Progenitor cell of endocrine pancreas (in vitro differentiated cells): ENCODE results near the gene EPN2. TPM values are rescaled to one million over a fixed set of nuclear protein-coding genes. Genes with fewer than 3 reads are reported as not detected.

Experiments used
- DNase-seq: peaks from one replicate; pipeline ENCODE4 v3.0.0; 2021; ENCODE audit warnings: low spot score; ENCODE audit not compliant: unreplicated experiment
- H3K27ac Mint-ChIP-seq: 2 replicates; pipeline ENCODE4 v1.8.0; 2021; ENCODE audit warnings: mild to moderate bottlenecking, moderate library complexity, mixed read lengths
- H3K27me3 Mint-ChIP-seq: 2 replicates; pipeline ENCODE4 v1.8.0; 2021; ENCODE audit warnings: mixed read lengths
- H3K36me3 Mint-ChIP-seq: 2 replicates; pipeline ENCODE4 v1.8.0; 2022; ENCODE audit warnings: mixed read lengths; ENCODE audit not compliant: insufficient read depth
- H3K4me1 Mint-ChIP-seq: 2 replicates; pipeline ENCODE4 v1.8.0; 2021; ENCODE audit warnings: low read depth, mixed read lengths
- H3K4me3 Mint-ChIP-seq: 2 replicates; pipeline ENCODE4 v1.8.0; 2021; ENCODE audit warnings: low read depth, mild to moderate bottlenecking, moderate library complexity, mixed read lengths
- H3K9me3 Mint-ChIP-seq: 2 replicates; pipeline ENCODE4 v1.8.0; 2021; ENCODE audit warnings: low read depth, mixed read lengths
- total RNA-seq: library from RNA; stranded (reverse); gene quantifications from 2 replicates; pipeline ENCODE4 v1.2.1, GENCODE V29; 2021
- TF ChIP-seq, protein P1 (sequence below): fragments of 200-600 bp; sonication (generic); IDR thresholded peaks from one replicate; pipeline ENCODE4 v1.5.0; 2021; ENCODE audit warnings: antibody characterized with exemption, mild to moderate bottlenecking; ENCODE audit not compliant: unreplicated experiment

EPN2 gene
- total RNA-seq, 1 donor from 2014 or later = 49.8 TPM

DNA sequence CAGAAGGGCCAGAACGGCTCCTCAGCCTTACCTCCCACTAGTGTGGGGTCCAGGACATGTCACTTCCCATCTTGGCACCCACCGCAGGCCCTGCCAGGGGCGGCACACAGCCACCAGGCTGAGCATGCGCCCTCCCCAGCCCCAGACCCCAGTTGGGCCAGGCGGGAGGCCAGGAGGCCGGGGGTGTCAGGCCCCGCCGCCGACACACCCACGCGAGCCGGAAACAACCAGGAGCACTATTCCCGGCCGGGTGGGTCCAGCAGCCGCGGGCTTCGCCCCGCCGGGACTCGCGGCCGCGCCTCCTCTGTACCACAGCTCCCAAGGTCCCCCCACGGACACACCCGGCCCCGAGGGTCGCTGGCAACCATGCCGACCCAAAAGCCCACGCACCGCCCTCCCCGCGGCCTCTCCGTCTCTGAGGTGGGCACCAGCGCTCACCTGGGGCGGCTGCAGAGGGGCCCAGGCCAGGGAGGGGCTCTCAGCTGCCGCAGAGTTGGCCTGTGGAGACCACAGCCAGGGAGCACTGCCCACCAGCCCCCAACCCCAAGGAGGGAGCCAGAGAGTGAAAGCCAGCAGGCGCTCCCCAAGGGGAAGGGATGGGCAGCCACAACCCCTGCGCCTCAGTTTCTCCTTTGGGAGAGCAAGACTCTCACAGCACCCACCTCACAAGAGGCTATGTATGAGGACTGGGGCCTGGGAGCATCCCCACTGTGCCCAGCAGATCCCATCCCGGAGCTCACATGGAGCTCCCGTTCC, 107.3 kb downstream of the EPN2 start:
- DNase-seq = no peak
- Mint-ChIP-seq H3K27me3 (no peaks in the 10 kb centered on the region), H3K36me3 (peaks cover 4% of the 10 kb centered on the region), H3K4me3 (no peak overlapping the region), H3K4me1 (peaks cover 13% of the 10 kb centered on the region), H3K27ac (no peak overlapping the region), H3K9me3 (no peaks in the 10 kb centered on the region)
- TF ChIP-seq, protein P1, sequence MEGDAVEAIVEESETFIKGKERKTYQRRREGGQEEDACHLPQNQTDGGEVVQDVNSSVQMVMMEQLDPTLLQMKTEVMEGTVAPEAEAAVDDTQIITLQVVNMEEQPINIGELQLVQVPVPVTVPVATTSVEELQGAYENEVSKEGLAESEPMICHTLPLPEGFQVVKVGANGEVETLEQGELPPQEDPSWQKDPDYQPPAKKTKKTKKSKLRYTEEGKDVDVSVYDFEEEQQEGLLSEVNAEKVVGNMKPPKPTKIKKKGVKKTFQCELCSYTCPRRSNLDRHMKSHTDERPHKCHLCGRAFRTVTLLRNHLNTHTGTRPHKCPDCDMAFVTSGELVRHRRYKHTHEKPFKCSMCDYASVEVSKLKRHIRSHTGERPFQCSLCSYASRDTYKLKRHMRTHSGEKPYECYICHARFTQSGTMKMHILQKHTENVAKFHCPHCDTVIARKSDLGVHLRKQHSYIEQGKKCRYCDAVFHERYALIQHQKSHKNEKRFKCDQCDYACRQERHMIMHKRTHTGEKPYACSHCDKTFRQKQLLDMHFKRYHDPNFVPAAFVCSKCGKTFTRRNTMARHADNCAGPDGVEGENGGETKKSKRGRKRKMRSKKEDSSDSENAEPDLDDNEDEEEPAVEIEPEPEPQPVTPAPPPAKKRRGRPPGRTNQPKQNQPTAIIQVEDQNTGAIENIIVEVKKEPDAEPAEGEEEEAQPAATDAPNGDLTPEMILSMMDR = no peak

DNA sequence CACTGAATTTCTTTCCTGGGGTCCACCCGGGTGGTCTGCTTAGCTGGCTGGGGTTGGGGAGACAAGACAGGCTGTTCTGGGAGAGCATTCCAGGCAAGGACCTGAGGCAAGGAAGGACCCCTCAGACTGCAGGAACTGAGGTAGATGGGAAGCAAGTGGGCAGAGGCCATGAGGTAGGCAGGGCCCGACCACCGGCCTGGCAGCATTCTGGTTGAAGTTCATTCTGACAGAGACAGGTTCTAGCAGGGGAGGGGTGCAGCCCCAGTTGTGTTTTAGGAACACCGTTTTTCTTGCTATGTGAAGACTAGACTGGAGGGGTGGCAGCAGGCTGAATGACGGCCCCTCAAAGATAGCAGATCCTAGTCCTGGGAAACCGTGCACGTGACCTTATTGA, 107.9 kb downstream of the EPN2 start:
- H3K27ac Mint-ChIP-seq = no peak overlapping the region
- TF ChIP-seq, protein P1 = no peak
- peaks cover 13% of the 10 kb centered on the region for H3K4me1 Mint-ChIP-seq
- H3K36me3 Mint-ChIP-seq = peaks cover 4% of the 10 kb centered on the region
- H3K4me3 Mint-ChIP-seq = no peak overlapping the region
- no peaks in the 10 kb centered on the region for H3K9me3 Mint-ChIP-seq
- H3K27me3 Mint-ChIP-seq = no peaks in the 10 kb centered on the region
- no peak for DNase-seq

DNA sequence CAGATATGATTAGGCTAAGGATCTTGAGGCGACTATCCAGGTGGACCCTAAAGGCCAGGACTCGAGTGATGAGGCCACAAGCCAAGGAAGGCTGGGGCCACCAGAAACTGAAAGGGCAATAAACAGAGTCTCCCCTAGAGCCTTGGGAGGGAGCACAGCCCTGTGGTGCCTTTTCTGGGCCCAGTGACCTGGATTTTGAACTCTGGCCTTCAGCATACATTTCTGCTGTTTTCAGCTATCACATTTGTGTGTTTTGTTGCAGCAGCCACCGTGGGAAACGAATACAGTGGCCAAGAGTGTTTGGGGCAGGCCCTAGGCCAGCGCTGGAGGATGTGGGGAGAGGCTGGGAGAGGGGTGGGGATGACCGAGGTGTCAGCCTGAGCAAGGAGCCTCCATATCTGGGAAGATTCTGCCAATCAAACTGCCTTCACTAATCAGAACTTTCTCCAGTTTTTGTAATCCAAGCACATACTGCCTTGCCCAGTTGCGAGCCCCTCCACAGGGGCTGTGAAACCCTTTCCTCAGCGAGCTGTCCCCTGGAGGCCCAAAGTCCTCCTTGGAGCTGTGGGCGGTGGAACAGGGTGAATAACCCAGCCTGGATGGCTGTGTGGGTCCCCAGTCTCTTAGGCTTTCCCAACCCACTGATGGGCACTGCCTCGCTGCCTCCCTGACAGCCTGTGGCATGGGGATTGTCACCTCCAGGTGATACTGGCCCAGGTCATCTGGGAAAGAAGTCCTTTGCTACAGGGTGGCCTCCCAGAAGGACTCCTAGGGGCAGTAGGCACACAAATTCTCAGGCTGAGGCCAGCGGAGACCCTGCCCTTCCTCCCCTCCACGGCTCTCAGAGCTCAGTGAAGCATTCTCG, 108.6 kb downstream of the EPN2 start:
- Mint-ChIP-seq H3K4me3 (no peak overlapping the region), H3K4me1 (peaks cover 13% of the 10 kb centered on the region), H3K27me3 (no peaks in the 10 kb centered on the region), H3K36me3 (peaks cover 6% of the 10 kb centered on the region), H3K9me3 (no peaks in the 10 kb centered on the region), H3K27ac (peak overlapping the region; percentile 79)
- TF ChIP-seq, protein P1 = no peak
- DNase-seq = no peak

DNA sequence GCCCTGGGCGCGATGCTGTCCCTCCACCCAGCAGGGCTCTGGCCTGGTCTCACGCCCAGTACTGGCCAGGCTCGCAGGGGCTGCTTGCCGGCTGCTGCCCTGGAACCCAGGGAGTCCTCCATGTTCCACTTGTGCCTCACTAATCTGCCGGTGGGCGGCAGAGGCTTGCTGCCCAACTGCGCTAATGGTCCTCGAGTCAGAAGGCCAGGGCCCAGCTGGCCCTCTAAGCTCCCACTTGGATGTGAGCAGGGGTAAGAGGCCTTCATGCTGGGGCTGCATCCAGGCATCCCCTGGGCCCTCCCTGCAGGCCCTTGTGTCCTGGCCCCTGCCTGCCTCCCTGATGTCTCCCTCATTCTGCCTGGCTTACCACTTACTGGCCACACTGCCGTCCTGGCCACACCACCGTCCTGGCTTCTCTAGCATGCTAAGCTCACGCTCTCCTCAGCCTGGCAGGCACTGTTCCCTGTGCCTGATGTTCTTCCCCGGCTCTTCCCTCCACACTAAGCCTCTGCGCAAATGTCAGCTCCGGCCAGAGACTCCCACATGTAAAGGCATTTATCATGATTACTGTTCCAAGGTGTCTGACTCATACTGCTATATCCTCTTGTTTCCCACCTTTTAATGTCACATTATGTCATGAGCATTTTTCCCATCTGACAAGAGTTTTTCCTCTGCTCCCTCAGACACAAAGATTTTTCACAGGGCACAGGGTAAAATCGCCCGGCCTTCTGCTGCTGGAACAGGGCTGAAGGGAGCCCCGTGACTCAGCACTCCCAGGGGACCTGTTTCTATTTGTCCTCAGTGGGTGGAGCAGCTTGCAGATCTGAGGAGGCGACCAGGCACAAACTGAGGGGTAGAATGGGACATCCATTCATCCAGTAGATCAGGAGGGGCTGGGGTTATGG, 109.4 kb downstream of the EPN2 start:
- peak overlapping the region; percentile 86 for H3K27ac Mint-ChIP-seq
- H3K4me3 Mint-ChIP-seq = no peak overlapping the region
- no peaks in the 10 kb centered on the region for H3K27me3 Mint-ChIP-seq
- TF ChIP-seq, protein P1 = no peak
- H3K4me1 Mint-ChIP-seq = peaks cover 11% of the 10 kb centered on the region
- no peaks in the 10 kb centered on the region for H3K9me3 Mint-ChIP-seq
- DNase-seq = no peak
- peaks cover 11% of the 10 kb centered on the region for H3K36me3 Mint-ChIP-seq
